Adrenal gland (tissue), 5 donors: Measurements from ENCODE around the gene TGFB1.

Source experiments
- POLR2A ChIP-seq, 2 donors: fragments of 450-650 bp; IDR thresholded peaks; one replicate each; pipeline ENCODE4 v1.6.1; 2017; ENCODE audit warnings: antibody characterized with exemption in 2 of 2, mild to moderate bottlenecking in 2 of 2, moderate library complexity in 1 of 2
- TF ChIP-seq, protein P1 (sequence below), 6 experiments: fragments of 450-650 bp in 4 of 6; fragments of 200-600 bp in 2 of 6; sonication (generic) in 1 of 6; IDR thresholded peaks; 1 replicate in 5 of 6; 2 replicates in 1 of 6; pipeline versions ENCODE4 v1.5.1 to v1.8.0; 2016 to 2021; ENCODE audit warnings: antibody characterized with exemption in 6 of 6, mild to moderate bottlenecking in 2 of 6, moderate library complexity in 1 of 6
- donor health status: DM: no; HTN: no; CAD: no.

DNA sequence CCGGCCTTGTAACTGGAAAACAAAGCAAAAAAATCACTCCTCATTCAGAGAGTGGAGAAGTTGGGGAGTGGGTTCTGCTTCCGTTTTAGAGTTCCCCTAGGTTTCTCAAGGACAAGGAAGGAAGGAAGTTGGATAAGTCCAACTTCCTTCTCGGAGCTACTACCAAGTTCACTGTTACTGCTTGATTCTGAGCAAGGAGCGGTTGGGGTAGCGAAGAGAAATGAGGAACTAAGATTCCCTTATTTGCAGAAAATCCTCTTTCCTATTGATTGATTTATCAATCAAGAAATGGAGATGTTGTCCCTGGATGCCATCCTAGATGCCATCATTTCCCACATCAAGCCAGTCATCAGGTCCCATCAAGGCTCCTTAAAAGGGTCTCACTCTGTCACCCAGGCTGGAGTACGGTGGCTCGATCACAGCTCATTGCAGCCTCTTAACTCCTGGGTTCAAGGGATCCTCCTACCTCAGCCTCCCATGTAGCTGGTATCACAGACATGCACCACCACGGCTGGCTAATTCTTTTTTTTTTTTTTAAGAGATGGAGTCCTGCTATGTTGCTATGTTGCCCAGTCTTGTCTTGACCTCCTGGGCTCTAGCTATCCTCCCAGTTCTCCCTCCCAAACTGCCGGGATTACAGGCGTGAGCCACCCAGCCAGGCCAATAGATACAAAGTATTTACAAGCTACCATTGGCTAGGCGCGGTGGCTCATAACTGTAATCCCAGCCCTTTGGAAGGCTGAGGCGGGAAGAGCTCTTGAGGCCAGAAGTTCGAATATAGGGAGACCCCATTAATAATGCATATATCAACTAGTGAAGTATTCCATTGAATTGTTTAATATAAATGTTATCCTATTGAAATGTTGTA is 11.0 kb upstream of the TGFB1 start:
- TF ChIP-seq, protein P1, sequence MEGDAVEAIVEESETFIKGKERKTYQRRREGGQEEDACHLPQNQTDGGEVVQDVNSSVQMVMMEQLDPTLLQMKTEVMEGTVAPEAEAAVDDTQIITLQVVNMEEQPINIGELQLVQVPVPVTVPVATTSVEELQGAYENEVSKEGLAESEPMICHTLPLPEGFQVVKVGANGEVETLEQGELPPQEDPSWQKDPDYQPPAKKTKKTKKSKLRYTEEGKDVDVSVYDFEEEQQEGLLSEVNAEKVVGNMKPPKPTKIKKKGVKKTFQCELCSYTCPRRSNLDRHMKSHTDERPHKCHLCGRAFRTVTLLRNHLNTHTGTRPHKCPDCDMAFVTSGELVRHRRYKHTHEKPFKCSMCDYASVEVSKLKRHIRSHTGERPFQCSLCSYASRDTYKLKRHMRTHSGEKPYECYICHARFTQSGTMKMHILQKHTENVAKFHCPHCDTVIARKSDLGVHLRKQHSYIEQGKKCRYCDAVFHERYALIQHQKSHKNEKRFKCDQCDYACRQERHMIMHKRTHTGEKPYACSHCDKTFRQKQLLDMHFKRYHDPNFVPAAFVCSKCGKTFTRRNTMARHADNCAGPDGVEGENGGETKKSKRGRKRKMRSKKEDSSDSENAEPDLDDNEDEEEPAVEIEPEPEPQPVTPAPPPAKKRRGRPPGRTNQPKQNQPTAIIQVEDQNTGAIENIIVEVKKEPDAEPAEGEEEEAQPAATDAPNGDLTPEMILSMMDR (IDR thresholded peaks at IDR 0.05), result no peak
- TF ChIP-seq POLR2A (IDR thresholded peaks at IDR 0.05), result no peak
